ENCODE results near the gene RWDD3.

DNA sequence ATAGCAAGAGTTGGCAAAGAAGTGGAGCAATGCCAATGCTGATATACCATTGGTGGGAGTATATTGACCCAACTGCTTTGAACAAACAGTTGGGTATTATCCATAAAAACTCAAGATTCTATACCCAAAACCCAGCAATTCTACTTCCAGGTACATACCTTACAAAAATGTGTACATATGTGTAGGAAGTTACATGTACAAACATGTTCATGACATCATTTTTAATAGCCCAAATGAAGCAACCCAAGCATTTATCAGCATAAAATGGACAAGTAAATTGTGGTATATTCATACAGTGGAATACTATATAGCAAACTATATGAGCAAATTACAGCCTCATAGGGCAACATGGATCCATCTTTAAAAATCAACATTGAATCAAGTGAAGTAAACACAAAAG lies 20.9 kb downstream of the RWDD3 start:
- TF ChIP-seq, protein P1, sequence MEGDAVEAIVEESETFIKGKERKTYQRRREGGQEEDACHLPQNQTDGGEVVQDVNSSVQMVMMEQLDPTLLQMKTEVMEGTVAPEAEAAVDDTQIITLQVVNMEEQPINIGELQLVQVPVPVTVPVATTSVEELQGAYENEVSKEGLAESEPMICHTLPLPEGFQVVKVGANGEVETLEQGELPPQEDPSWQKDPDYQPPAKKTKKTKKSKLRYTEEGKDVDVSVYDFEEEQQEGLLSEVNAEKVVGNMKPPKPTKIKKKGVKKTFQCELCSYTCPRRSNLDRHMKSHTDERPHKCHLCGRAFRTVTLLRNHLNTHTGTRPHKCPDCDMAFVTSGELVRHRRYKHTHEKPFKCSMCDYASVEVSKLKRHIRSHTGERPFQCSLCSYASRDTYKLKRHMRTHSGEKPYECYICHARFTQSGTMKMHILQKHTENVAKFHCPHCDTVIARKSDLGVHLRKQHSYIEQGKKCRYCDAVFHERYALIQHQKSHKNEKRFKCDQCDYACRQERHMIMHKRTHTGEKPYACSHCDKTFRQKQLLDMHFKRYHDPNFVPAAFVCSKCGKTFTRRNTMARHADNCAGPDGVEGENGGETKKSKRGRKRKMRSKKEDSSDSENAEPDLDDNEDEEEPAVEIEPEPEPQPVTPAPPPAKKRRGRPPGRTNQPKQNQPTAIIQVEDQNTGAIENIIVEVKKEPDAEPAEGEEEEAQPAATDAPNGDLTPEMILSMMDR (IDR thresholded peaks at IDR 0.05), result no peak
- TF ChIP-seq POLR2A (IDR thresholded peaks at IDR 0.05), result no peak
